ENCODE data around the gene SUSD3.

The SUSD3 gene

DNA sequence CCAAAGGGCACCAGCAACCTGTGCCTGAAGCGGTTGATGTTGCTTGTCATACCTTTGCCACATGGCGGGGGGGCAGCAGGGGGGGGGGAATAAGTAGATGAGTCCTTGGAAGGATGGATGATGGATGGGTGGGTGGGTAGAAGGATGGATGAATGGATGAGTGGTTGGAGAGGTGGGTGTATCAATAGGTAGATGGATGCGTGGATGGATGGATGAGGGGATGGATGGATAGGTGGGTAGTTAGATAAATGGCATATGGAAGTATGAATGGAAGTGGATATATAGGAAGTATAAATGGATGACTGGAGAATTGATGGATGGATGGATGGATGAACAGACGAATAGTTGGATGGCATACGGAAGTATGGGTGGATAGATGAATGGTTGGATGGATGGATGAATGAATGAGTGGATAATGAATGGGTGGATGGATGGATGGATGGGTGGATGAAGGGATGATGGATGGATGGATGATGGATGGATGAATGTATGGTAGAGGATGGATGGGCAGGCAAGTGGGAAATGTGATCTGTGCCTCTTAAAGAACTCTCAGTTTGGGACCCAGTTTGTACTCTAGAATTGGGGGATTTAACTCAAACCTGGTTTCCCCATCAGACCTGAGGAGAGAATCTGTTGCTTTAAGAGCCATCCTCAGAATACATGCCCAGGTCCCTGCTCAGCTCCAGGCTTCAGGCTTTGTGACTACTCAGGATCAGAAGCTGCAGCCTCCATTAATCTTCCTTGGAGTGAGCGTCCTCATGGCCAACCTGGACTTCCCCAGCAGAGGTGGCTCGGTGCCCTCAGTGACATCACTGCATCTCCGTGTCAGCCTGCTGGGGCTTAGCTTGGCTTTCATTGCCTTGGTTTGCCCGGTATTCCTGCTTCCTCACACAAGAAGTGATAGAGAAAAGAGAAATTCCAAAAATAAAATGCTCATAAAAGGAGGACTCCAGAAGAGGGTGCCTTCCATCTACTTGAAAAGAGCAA, 27.6 kb upstream of the SUSD3 start:
- no peak for DNase-seq

DNA sequence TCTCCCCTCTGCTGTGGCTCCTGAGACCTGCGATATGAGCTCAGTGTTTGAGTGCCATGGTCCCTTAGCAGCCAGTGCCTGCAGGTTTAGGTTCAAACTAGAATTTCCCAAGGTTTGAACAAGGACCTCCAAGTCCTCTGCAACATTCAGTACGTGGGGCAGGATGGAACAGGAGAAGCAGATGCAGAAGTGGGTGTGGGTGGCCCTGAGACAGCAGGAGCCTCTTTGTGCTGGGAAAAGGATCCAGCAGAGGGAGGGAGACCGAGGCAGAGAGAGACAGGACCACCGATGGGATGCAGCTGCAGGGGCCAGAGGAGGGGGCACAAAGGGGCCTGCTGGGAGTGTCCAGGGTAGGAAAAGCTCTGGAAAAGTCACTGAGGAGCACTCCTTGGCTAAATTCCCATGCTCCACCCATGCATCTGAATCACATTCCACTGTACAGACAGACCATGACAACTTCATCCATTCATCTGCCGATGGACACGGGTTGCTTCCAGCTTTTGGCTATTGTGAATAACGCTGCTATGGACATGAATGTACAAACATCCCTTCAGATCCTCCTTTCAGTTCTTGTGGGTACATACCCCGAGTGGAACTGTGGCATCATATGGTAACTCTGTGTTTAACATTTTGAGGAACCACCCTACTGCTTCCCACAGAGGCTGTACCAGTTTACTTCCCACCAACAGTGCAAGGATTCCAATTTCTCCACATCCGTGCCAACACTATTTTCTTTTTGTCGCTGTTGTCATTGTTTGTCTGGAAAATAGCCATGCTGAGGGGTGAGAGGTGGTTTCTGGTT, 26.7 kb upstream of the SUSD3 start:
- DNase-seq: no peak

DNA sequence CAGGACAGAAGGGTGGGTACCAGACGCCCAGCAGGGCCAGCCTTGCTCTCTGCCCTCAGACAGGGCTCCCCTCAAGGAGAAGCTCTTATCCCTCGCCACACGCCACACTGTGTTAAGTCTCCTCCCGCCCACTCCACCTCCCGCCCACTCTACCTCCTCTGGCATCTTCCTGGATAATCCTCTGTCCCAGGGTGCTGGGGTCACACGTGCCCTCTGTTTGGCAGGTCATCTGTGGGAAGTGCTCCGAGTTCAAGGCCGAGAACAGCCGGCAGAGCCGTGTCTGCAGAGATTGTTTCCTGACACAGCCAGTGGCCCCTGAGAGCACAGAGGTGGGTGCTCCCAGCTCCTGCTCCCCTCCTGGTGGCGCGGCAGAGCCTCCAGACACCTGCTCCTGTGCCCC, 26.0 kb upstream of the SUSD3 start:
- DNase-seq: no peak

DNA sequence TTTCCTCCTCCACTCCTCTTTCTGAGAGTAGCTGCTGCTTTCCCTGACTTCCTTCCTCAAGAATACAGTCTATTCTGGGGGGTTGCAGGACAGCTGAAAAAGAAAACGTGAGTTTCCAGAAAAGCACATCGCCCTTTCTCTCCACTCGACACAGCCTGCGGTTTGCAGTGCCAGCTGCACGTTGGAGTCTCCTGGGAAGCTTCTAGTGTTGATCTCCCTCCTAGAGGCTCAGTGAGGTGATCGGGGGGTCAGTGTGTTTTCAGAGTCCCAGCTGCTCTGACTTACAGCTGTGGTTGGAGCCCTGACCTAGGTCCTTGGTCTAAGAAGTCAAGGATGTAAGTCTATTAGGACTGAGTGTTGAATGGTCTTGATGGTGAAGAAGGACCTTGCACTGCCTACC, 25.0 kb upstream of the SUSD3 start:
- DNase-seq: no peak

DNA sequence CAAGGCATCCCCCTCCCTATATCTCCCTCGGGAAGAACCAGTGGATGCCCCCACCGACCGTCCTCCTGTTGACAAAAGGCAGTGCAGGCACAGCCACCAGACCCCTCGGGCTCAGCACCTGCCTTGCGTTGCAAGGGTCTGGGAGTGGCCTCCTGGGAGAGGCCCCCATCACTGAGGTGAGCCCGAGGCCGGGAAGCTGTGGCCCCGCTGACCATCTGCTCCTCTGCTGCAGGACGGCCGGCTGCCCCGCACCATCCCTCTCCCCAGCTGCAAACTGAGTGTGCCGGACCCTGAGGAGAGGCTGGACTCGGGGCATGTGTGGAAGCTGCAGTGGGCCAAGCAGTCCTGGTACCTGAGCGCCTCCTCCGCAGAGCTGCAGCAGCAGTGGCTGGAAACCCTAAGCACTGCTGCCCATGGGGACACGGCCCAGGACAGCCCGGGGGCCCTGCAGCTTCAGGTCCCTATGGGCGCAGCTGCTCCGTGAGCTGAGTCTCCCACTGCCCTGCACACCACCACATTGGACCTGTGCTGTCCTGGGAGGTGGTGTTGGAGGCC, 23.3 kb upstream of the SUSD3 start:
- DNase-seq: no peak

DNA sequence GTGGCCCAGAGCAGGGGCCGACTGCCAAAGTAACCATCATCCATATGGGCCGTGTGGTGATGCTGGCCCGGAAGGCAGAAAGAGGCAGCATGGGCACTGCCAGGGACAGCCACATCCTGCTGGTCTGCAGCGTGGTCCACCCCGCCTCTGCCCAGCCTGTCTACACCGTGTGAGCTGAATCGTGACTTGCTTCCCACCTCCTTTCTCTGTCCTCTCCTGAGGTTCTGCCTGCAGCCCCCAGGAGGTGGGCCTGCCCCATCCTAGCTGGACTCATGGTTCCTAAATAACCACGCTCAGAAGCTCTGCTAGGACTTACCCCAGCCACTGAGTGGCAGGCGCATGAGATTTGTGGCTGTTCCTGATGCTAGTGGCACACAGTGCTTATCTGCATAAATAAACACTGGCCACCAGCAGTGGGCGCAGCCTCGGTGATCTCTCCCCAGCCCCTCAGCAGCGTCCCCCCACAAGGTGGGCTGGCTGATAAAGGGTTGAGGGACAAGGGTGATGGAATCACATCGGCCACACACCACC, 22.6 kb upstream of the SUSD3 start:
- DNase-seq: no peak

DNA sequence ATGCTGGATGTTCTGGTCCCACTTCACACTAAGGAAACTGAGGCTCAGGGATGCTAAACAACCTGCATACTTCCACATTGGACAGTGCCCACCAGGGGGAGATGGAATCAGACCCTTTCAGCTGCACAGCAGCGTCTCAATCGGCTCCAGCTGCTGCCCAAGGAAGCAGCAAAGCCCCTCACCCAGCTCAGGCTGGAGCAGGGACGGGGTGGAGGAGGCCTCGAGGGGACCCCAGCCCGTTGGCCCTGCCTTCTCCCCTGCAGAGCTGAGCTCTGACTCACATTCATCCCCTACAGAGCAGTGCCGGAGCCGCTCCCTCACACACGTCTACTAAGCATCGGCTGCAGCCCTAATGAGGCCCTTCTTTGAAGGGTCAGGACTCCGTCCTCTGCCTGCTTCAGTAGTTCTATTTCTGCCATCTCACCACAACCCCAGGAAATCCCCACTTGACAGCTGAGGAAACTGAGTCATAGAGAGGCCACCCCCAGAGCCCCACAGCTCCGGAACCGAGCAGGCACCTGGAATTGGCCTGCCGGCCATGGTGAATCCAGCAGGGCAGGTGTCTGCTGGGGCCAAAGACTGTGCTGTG, 21.5 kb upstream of the SUSD3 start:
- no peak for DNase-seq

DNA sequence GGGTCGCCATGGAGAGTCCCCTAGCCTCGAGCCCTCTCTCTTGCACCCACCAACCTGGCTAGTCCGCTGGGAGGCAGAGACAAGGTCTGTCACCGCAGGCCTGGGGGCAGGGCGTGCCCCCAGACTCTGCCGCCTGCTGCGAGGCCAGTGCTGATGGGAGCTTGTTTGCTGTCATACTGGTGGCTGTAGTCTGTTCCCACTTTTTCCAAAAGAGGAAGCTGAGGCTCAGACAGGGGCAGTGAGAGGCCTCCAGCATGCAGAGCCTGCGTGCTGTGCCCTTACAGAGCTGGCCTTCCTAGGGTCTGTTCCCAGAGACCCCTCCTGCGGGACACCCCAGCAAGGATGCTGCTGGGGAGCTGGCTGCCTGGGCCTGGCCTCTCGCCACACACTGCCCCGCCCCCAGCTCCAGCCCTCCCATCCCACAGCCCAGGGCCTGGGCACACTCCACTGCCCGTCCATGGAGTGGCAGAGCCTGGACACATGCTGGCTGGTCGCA, 21.0 kb upstream of the SUSD3 start:
- DNase-seq: no peak

DNA sequence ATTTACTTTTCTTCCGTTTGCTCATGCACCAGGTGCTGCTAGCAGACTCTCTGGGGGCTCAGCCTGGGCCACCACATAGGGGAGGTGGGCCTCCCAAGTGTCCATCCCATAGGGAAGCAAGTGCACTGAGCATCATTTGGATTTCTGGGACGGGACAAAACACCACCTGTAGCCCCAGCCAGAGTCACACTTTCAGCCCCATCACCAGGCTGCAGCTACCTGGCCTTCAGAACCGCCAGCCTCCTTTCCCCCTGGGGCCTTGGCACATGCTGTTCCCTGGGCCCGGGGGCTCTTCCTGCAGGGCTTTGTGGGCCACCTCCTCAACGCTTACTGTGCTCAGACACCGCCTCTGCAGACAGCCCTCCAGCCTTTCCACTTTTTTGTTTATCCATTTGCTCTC, 19.6 kb upstream of the SUSD3 start:
- DNase-seq: no peak

DNA sequence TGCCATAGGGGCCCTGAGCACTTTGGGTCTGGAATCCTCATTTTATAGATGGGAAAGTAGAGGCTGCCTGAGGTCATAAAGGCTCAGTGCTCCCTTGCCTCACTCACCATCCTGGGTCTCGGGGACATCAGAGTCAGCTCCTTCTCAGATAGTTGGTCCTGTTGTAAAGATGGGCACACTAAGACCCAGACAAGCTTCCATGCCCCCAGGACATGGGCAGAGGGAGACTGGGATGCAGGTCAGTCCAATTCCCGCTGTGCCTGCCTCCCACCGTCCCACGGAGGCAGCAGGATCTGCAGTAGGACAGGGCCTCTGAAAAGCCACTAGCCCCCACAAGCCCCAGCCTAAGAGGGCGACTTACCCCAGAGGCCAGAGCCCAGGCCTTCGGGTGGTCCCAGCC, 19.0 kb upstream of the SUSD3 start:
- no peak for DNase-seq

DNA sequence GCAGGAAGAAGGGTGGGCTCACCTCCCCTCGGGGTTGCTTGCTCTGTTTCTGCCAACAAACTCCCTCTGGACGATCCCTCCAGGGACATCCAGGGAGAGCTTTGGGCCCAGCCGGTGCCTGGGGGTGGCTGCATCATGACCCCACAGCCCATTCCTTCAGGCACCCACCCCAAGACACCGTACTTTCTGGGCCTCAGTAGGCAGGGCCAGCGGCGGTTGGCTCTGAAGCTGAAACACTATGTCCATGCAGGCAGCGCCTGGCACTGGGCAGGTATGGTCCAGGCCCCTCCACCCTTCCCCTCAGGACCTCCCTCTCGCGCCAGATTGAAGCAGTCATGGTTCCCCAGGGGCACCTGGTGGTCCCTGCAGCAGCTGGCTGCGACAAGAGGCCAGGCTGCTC, 18.5 kb upstream of the SUSD3 start:
- DNase-seq: no peak

DNA sequence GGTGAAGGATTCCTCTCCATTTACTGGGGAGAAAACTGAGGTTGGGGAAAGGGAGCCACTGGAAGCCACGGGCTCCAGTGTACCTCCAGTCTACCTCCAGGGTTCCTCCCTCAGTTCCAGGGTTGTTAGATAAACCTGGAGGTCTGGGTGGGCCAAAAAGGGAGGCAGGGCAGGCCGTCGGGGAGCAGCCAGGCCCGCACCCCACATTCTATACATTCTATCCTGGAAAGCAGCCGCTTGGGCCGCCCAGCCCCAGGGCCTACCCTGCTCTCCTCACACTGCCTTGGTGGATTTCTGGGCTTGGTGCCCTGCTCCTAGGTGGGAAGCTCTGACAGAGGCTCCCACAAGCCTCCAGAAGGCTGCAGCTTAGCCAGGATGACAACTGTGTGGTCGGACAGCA, 18.1 kb upstream of the SUSD3 start:
- no peak for DNase-seq

DNA sequence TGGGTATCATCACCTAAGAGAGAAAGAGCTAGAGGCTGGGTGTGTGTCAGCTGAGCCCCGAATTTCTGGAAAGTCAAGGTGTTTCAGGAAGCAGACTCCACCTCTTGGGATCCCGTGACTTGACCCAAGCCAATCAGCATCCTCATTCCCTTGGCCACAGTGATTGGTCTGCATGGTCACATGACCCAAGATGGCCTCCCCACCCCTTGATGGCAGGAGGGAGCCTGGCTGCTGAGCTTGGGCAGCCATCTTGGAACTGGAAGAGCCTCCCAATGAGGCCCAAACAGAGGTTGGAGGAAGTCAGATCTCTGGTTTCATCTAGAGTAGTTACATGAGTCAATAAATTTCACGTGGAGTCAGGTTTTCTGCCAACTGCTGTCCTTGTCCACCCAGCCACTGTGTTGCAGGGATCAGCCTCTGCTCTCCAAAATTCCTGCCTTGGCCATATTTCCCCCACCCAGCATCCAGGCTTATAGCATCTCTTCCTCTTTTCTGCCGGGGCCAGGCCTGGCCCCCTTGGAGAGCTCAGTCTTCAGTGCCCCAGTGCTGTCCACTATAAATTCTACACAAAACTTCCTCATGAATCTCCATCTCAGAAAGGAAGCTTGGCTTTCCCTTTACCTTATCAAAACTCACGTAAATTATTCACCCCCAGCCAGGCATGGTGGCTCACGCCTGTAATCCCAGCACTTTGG, 17.2 kb upstream of the SUSD3 start:
- DNase-seq: no peak

DNA sequence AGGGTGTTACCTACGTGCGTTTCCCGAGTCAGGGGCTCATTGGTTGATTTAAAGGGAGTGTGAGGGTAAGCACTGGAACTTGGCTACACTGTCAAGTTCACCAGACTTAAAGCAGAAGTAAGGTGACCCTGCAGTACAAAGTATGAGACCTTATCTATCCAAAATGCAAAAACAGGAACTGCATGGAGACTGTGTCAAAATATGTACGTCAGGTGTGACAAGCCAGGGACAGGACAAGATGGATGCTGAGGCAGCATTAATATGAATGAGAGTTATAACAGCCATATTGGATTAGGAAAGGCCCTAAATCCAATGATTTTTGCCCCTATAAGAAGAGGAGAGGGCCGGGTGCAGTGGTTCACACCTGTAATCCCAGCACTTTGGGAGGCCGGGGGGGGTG, 15.4 kb upstream of the SUSD3 start:
- DNase-seq: no peak

DNA sequence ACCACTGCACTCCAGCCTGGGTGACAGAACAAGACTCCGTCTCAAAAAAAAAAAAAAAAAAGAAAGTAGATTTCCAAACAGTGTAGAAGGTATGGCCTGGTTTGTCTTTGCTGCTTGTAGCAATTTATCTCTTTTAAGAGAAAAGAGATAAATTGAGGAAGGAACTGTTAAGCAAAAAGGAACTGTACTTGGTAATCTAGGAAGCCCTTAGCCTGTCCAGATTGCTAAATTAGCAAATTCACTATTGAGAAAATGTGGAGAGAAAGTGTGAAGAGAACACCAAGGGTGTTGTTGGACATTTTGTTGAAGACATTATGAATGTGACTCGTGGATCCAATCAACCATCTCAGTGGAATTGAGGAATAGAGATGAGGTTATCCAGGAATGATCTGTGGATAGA, 13.0 kb upstream of the SUSD3 start:
- DNase-seq: no peak

DNA sequence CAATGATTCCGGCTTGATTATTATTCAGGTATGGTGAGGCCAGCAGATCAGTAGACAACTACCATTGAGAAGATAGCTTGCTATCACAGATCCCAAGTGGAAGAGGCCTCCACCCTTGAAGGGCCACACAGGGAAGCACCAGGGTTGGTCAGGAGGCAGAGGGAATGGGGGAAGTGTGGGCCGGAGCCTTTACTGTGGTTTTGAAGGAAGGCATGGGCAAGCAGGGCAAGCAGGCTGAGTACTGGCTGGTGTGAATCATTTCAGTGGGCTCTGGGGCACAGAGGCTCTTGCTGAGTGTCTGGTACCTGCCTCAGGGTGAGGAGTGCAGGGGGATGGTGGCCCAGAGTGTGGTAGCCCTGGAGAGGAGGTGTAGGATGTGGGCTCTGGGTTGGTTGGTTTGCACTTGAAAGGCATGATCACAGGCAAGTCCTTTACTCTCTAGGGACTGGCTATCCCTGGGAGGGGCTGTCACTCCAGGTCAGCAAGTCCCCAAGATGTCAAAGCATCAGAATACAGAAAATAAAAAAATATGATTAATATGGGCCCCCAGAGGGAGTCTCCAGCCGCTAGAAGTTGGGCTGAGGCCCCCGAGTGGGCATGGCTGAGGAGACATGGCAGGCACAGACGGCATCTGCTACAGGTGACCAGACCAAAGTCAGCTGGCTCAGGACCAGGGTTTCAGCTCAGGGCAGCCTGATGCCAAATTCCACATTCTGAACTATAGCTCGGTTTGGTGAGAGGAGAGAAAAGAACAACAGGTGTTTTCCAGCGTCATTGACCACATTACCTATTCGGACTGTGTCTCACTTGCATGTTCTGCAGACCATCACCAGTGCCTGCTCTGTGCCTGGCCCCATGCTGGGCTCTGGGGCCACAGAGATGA, 9.7 kb upstream of the SUSD3 start:
- DNase-seq: no peak

DNA sequence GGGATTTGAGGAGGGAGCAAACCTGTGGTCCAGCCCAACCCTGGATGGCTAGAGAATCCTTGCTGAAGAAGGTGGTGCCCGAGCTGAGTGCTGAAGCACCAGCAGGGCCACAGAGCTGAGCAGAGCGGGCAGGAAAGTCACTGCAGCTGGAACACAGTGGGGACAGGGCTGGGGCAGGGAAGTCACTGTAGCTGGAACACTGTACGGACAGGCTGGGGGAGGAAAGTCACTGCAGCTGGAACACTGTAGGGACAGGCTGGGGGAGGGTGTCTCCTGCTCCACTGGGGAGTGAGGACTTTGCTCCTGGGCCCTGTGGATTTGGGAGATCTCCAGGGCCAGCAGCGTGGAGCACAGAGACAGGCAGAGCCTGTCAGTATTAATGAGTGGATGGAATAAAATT, 9.0 kb upstream of the SUSD3 start:
- DNase-seq: no peak

DNA sequence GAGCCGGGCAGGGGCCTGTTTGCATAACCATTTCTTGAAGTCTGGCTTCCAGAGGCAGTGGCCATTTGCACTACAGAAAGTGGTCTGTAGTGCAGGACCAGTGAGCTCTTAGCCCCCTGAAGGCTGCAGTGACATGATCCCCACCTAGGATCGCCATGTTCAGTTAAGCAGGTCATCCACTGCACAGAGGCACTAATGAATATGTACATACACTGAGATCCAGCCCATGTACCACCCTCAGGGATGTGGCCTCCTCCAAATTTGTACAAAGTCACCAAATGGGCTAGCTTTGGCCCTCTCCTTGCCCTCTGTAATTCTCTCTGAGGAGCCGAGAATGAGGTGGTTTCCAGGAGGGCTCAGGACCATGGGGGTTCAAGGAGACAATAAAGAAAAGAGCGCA, 8.3 kb upstream of the SUSD3 start:
- DNase-seq: no peak

DNA sequence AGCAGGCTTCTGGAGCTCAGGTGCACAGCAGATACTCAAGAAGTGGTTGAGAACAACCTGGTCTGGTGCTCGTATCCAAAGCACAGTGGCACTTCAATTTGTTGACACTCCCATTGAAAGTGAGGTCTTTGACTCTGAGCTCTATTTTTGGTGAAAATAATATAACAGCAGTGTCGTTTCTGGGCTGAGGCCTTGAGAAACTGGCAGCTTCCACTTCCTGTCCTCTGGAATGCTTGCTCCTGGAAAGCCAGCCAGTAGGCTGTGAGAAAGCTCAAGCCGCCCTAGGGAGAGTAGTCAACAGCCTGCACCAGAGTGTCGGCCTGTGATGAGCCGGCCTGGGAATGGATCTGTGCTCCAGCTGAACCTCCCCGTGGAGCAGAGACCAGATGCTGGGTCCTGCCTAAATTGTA, 6.8 kb upstream of the SUSD3 start:
- DNase-seq: no peak

DNA sequence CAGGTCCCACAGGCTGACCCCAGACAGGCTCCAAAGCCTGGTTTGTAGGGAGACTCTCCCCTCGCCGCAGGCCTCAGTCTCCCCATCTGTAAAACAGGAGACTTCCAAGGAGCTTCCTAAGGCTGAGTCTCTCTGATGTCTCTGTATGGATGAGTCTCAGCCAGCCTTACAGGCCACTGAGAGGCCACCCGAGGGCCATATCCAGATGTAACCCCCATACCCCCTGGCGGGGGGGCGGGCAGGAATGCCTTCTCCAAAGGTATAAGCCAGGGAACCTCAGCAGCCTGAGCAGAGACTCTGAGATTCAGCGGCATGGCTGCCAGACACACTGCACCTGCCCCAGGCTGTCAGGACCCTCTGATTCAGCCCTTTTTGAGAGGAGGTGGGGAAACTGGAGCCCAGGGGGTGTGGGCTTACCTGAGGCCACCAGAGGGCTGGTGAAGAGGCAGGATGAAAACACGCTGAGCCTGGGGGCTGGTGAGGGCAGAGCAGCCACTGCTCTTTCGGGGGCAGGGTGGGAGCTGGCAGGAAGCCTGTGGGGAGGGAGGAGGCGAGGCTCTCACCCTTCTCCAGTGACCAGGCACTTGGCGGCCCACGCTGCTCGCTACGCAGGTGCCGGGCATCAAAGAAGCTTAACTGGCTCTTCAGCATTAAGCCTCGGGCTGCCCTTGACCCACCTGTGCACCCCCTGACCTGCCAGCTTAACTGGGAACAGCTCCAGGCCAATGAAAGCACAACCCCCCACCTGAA, 5.5 kb upstream of the SUSD3 start:
- DNase-seq: no peak
